Bronchial epithelial cell (primary cell): ENCODE data around the gene CMBL. TPM values are rescaled to one million over a fixed set of nuclear protein-coding genes. Genes with fewer than 3 reads are reported as not detected.
"Not testable (repeated sequence)": the region's sequence is repeated elsewhere in the genome, so short reads cannot be mapped to it uniquely, and the experiment has no call there.

ENCODE experiments used
- DNase-seq: peaks from one replicate; pipeline ENCODE4 v3.0.0-alpha.2; 2010; ENCODE audit warnings: low read depth
- FAIRE-seq: peaks from 2 replicates; lab custom pipeline; 2011; peaks lifted over from hg19 to GRCh38; lab: Jason Lieb, UNC
- H3K27me3 ChIP-seq: 2 replicates; pipeline ENCODE4 v1.5.1; 2011; ENCODE audit warnings: low read length; ENCODE audit not compliant: control insufficient read depth, insufficient read depth
- H3K36me3 ChIP-seq: 2 replicates; pipeline ENCODE4 v1.5.1; 2011; ENCODE audit warnings: low read length; ENCODE audit not compliant: control insufficient read depth, insufficient read depth
- H3K4me3 ChIP-seq: 2 replicates; pipeline ENCODE4 v1.5.1; 2011; ENCODE audit warnings: mild to moderate bottlenecking, low read depth, low read length, control low read depth
- total RNA-seq: library from RNA; depleted of rRNA; stranded (reverse); fragments of >200 nt; gene quantifications from 2 replicates; pipeline ENCODE4 v1.2.1, GENCODE V29; 2014
- TF ChIP-seq, protein P1 (sequence below): IDR thresholded peaks from 2 replicates; pipeline ENCODE4 v1.5.1; 2011; ENCODE audit warnings: mild to moderate bottlenecking, moderate library complexity, low read length, control low read depth, inconsistent platforms; ENCODE audit not compliant: insufficient read depth, severe bottlenecking

CMBL gene
- total RNA-seq, 1 donor from 2014 or later: 6.1 TPM

DNA sequence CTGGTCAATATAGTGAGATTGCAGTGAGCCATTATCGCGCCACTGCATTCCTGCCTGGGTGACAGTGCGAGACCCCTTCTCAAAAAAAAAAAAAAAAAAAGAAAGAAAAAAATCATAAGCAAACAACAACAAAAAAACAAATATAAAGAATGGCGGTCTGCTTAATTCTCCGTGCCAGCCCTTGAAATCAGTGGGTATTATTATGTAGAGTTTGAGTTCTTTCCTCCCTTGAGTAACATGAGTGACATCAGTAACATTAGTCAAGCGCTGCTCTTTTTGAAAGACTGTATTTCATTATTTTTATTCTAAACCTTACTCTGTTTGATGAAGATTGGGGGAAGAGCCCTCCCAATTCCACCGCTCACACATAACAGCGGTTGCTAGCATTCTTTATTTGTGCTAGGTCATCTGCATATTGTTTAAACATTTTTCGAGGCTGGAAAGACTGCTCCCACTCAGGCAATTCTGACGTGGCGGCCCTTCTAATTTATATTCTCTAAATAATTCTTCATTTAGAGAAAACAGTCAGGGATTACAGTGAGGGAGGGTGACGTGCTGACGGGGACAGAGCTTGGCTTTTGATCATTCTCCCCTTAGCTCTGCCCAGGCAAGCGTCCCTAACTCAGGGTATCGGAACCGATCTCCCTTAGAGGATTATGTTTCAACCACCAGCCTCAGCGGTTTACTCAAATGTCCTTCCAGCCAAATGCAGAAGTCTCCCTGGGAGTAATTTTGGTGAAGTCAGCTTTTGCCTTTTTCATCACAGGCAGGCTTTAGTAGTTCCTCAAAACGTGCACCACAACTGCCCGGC, 44.9 kb upstream of the CMBL start:
- DNase-seq: no peak
- no peaks in the 10 kb centered on the region for H3K36me3 ChIP-seq
- TF ChIP-seq, protein P1, sequence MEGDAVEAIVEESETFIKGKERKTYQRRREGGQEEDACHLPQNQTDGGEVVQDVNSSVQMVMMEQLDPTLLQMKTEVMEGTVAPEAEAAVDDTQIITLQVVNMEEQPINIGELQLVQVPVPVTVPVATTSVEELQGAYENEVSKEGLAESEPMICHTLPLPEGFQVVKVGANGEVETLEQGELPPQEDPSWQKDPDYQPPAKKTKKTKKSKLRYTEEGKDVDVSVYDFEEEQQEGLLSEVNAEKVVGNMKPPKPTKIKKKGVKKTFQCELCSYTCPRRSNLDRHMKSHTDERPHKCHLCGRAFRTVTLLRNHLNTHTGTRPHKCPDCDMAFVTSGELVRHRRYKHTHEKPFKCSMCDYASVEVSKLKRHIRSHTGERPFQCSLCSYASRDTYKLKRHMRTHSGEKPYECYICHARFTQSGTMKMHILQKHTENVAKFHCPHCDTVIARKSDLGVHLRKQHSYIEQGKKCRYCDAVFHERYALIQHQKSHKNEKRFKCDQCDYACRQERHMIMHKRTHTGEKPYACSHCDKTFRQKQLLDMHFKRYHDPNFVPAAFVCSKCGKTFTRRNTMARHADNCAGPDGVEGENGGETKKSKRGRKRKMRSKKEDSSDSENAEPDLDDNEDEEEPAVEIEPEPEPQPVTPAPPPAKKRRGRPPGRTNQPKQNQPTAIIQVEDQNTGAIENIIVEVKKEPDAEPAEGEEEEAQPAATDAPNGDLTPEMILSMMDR: no peak
- FAIRE-seq: no peak
- no peaks in the 10 kb centered on the region for H3K27me3 ChIP-seq
- peak overlapping the region; percentile 53 for H3K4me3 ChIP-seq

DNA sequence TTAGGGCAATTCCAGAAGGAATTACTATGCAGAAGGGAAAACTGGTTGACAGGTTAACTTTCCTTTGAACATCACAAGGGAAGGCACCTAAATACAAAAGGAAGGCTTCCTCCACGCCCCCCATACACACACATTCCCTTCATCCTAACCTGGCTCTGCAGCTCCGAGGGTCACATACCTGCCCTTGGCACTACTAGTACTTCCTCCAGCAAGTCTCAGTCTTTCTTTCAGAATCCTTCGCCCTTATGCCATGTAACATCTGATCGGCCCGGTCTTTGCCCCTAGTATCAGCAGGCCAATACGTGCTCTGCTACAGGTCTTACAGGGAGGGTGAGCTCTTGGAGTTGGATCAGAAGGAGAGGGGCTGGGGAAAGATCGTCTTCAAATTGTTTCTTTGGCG, 44.2 kb upstream of the CMBL start:
- H3K27me3 ChIP-seq: no peaks in the 10 kb centered on the region
- FAIRE-seq (no peak), DNase-seq (no peak)
- H3K36me3 ChIP-seq: no peaks in the 10 kb centered on the region
- no peak overlapping the region for H3K4me3 ChIP-seq
- TF ChIP-seq, protein P1: no peak

DNA sequence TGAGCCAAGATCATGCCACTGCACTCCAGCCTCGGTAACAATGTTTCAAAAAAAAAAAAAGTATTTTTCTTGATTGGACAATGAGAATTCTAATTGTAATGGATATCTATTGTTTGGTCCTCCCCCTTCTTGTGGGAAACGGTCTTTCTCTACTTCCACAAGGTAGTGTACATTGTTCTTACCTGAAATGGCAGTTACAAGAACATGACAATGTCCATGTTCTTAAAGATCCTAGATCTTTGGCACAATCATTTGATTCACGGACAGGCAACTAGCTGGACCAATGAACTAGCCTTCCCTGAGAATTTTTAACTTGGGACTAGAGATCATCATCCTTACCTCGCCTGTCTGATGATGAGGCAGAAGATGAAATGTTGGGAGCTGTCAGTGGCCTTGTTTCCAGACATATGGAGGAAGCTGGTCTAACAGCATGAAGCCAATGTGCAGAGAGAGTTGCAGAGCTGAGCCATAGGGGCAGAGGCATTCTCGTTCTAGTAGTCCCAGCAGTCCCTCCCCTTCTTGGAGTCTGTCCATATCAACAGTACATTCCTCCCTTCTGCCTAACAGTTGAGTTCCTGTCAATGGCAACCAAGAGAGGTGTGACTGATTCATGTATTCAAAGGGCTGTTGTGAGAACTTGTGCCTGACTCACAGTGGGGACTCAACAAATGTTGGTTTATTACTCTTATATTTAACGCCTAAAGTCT, 43.6 kb upstream of the CMBL start:
- Histone ChIP-seq H3K27me3 (no peaks in the 10 kb centered on the region), H3K4me3 (no peak overlapping the region), H3K36me3 (no peaks in the 10 kb centered on the region)
- TF ChIP-seq, protein P1: no peak
- FAIRE-seq (peak; percentile 28), DNase-seq (peak; percentile 95)

DNA sequence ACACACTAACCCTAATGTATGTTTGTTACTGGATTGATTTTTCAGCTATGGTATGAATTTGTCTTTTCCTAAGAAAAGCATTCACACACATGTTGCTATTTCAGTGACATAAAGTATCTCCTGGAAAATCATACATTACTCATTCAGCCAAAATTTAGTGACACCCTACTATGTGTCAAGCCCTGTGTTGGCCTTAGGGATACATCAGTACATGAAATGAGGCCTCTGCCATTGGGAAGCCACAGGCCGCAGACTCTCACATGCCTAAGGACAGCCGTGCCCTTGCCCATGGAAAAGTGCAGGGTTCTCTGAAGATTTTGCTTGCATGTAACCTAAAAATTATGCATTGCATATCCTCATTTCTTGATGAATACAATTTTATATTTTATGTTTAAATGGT, 40.6 kb upstream of the CMBL start:
- Histone ChIP-seq H3K27me3 (no peaks in the 10 kb centered on the region), H3K36me3 (no peaks in the 10 kb centered on the region), H3K4me3 (no peak overlapping the region)
- FAIRE-seq (no peak), DNase-seq (no peak)
- TF ChIP-seq, protein P1: no peak

DNA sequence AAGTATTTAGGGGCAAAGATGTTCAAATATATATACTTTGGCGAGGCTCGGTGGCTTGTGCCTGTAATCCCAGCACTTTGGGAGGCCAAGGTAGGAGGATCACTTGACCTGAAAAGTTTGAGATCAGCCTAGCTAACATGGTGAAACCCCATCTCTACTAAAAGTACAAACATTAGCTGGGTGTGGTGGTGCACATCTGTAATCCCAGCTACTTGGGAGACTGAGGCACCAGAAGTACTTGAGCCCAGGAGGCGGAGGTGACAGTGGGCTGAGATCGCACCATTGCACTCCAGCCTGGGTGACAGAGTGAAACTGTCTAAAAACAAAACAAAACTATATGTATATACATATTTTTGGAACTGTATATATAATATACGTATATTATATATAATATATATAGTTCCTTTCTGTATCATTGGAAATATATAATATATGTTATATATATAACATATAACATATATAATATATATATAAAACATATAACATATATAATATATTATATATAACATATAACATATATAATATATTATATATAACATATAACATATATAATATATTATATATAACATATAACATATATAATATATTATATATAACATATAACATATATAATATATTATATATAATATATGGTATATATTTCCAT, 36.9 kb upstream of the CMBL start:
- DNase-seq, FAIRE-seq, H3K4me3 ChIP-seq, H3K36me3 ChIP-seq, H3K27me3 ChIP-seq: not testable (repeated sequence)

DNA sequence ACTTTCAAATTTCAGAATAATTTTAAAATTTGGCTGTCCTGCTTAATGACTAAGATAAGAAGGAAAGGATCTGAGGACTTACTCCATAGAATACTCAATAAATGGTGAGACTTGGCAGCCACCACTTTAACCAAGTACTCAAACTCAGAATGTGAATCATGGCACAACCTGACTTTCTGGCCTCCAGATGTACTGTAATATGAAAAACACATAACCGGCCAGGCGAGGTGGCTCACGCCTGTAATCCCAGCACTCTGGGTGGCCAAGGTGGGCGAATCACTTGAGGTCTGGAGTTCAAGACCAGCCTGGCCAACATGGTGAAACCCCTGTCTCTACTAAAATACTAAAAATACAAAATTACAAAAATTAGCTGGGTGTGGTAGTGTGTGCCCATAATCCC, 35.8 kb upstream of the CMBL start:
- FAIRE-seq (no peak), DNase-seq (no peak)
- Histone ChIP-seq H3K27me3 (no peaks in the 10 kb centered on the region), H3K36me3 (no peaks in the 10 kb centered on the region), H3K4me3 (no peak overlapping the region)
- TF ChIP-seq, protein P1: no peak
